Keratinocyte (primary cell): ENCODE data around the gene PRKAR2B. TPM values are rescaled to one million over a fixed set of nuclear protein-coding genes. Genes with fewer than 3 reads are reported as not detected.

Source experiments
- DNase-seq: peaks from one replicate; pipeline ENCODE4 v3.0.0-alpha.2; 2011; ENCODE audit warnings: low read depth, missing footprints, low spot score
- FAIRE-seq: peaks from 2 replicates; lab custom pipeline; 2011; peaks lifted over from hg19 to GRCh38; lab: Jason Lieb, UNC
- H2AFZ ChIP-seq: 2 replicates; pipeline ENCODE4 v1.6.0; 2012; ENCODE audit warnings: low read length, control low read depth, inconsistent platforms; ENCODE audit not compliant: control insufficient read depth
- H3K27ac ChIP-seq: 2 replicates; pipeline ENCODE4 v1.5.1; 2011; ENCODE audit warnings: low read length; ENCODE audit not compliant: control insufficient read depth, insufficient read depth
- H3K27me3 ChIP-seq: 3 replicates; pipeline ENCODE4 v1.6.0; 2011; ENCODE audit warnings: low read length; ENCODE audit not compliant: control insufficient read depth, insufficient read depth; ENCODE audit errors: extremely low read depth
- H3K36me3 ChIP-seq, 2 experiments: 2 replicates in 1 of 2; 3 replicates in 1 of 2; pipeline ENCODE4 v1.5.1; 2011; ENCODE audit warnings: low read length in 2 of 2, mild to moderate bottlenecking in 1 of 2; ENCODE audit not compliant: control insufficient read depth in 2 of 2, insufficient read depth in 2 of 2; ENCODE audit errors: extremely low read depth in 1 of 2
- H3K4me1 ChIP-seq: 3 replicates; pipeline ENCODE4 v1.5.1; 2011; ENCODE audit warnings: low read length; ENCODE audit not compliant: control insufficient read depth, insufficient read depth; ENCODE audit errors: extremely low read depth
- H3K4me2 ChIP-seq: 3 replicates; pipeline ENCODE4 v1.6.0; 2011; ENCODE audit warnings: low read depth, low read length; ENCODE audit not compliant: control insufficient read depth, insufficient read depth; ENCODE audit errors: extremely low read depth
- H3K4me3 ChIP-seq, 3 experiments: fragments of 200-600 bp in 1 of 3; sonication (generic) in 1 of 3; 2 replicates in 2 of 3; 3 replicates in 1 of 3; pipeline ENCODE4 v1.5.1; 2011 to 2016; ENCODE audit warnings: low read length in 3 of 3, mild to moderate bottlenecking in 3 of 3, control low read depth in 2 of 3, inconsistent platforms in 1 of 3, low read depth in 1 of 3, mixed read lengths in 1 of 3, mixed run types in 1 of 3, moderate library complexity in 1 of 3; ENCODE audit not compliant: control insufficient read depth in 2 of 3, insufficient read depth in 2 of 3; ENCODE audit errors: extremely low read depth in 1 of 3
- H3K79me2 ChIP-seq: 2 replicates; pipeline ENCODE4 v1.6.0; 2012; ENCODE audit warnings: low read length; ENCODE audit not compliant: control insufficient read depth, insufficient read depth
- H3K9ac ChIP-seq: 3 replicates; pipeline ENCODE4 v1.6.0; 2011; ENCODE audit warnings: low read length; ENCODE audit not compliant: control insufficient read depth, insufficient read depth; ENCODE audit errors: extremely low read depth
- H3K9me1 ChIP-seq: 3 replicates; pipeline ENCODE4 v1.6.0; 2011; ENCODE audit warnings: low read length; ENCODE audit not compliant: control insufficient read depth, insufficient read depth; ENCODE audit errors: extremely low read depth
- H3K9me3 ChIP-seq: 2 replicates; pipeline ENCODE4 v1.5.1; 2012; ENCODE audit warnings: low read depth, low read length; ENCODE audit not compliant: control insufficient read depth
- H4K20me1 ChIP-seq: 3 replicates; pipeline ENCODE4 v1.6.0; 2011; ENCODE audit warnings: low read length; ENCODE audit not compliant: control insufficient read depth, insufficient read depth; ENCODE audit errors: extremely low read depth
- EZH2 ChIP-seq: IDR thresholded peaks from one replicate; pipeline ENCODE4 v1.6.1; 2012; ENCODE audit warnings: inconsistent platforms, mild to moderate bottlenecking, low read length, moderate library complexity
- dilution Hi-C: fragments of 300-500 bp; cut with MboI; formaldehyde crosslinking; loops from one replicate; pipeline ENCODE4 v1.7.0; 2020; ENCODE audit warnings: low sequenced_read_pairs; ENCODE audit not compliant: extremely low pct_ligation_motif_present
- polyA plus RNA-seq, 5 experiments: library from polyadenylated mRNA; depleted of rRNA in 3 of 5; stranded (reverse) in 3 of 5; stranded (forward) in 1 of 5; unstranded in 1 of 5; fragments of >200 nt; gene quantifications; 1 replicate in 1 of 5; 2 replicates in 3 of 5; 3 replicates in 1 of 5; pipeline versions ENCODE4 v1.2.1 to v1.2.3, GENCODE V29; 2011 to 2012; ENCODE audit warnings: missing spikeins in 2 of 5, low read depth in 1 of 5, low replicate concordance in 1 of 5
- TF ChIP-seq, protein P1 (sequence below), 3 experiments: IDR thresholded peaks in 1 of 3; conservative IDR thresholded peaks in 1 of 3; optimal IDR thresholded peaks in 1 of 3; 2 replicates in 2 of 3; 3 replicates in 1 of 3; pipeline versions ENCODE3 to v1.5.1; 2011; ENCODE audit warnings: low read length in 3 of 3, mild to moderate bottlenecking in 3 of 3, moderate library complexity in 2 of 3, control low read depth in 1 of 3, inconsistent platforms in 1 of 3; ENCODE audit not compliant: insufficient read depth in 2 of 3; ENCODE audit errors: extremely low read depth in 1 of 3

The PRKAR2B gene
- polyA plus RNA-seq, 1 donor (not counting 4 experiments of a cell fraction or from before 2014, with no cell fraction given): 0.01 TPM

DNA sequence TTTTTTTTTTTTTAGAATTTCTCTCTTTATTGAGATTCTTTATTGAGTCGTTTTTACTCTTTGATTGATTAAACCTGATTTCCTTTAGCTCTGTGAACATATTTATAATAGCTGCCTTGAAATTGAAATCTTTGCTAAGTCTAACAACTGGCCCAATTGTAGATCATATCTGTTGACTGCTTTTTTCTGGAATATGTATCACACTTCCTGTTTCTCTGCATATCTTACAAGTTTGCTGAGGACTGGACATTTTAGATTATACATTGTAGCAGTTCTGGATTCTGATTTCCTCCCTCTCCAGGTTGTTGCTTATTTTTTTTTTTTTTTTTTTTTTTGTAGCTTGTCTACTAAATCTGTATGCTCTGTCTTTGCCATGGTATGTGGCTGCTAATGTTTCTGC, 56.3 kb downstream of the PRKAR2B start:
- FAIRE-seq (no peak), DNase-seq (no peak)
- H3K27ac ChIP-seq: no peak overlapping the region

DNA sequence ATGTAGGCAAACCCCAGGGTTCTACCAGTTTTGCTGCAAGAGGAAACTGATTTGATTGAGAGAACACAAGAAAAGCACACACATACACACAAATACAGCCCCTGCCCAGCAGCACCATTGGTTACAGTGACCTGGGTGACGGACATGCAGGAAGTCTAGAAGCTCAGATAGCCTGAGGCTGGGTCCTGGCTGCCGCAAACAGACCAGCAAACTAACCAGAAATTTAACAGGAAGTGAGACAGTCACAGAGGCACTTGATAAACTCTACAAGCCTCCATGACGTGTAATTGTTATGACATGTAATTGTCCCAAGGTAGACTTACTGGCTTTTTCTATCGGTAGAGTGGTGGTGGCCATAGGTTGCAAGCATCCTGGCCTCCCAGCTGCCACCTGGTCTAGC, 58.9 kb downstream of the PRKAR2B start:
- Histone ChIP-seq H3K27ac (no peak overlapping the region), H3K9me3 (no peaks in the 10 kb centered on the region), H3K4me1 (no peaks in the 10 kb centered on the region), H3K9ac (no peak overlapping the region), H3K27me3 (no peaks in the 10 kb centered on the region), H3K4me2 (no peak overlapping the region), H3K9me1 (no peaks in the 10 kb centered on the region), H4K20me1 (no peaks in the 10 kb centered on the region), H3K79me2 (no peaks in the 10 kb centered on the region), H3K4me3 (no peak overlapping the region), H2AFZ (peak overlapping the region; percentile 8), H3K36me3 (no peaks in the 10 kb centered on the region)
- dilution Hi-C loops: no loop called here
- TF ChIP-seq EZH2: no peak
- TF ChIP-seq, protein P1, sequence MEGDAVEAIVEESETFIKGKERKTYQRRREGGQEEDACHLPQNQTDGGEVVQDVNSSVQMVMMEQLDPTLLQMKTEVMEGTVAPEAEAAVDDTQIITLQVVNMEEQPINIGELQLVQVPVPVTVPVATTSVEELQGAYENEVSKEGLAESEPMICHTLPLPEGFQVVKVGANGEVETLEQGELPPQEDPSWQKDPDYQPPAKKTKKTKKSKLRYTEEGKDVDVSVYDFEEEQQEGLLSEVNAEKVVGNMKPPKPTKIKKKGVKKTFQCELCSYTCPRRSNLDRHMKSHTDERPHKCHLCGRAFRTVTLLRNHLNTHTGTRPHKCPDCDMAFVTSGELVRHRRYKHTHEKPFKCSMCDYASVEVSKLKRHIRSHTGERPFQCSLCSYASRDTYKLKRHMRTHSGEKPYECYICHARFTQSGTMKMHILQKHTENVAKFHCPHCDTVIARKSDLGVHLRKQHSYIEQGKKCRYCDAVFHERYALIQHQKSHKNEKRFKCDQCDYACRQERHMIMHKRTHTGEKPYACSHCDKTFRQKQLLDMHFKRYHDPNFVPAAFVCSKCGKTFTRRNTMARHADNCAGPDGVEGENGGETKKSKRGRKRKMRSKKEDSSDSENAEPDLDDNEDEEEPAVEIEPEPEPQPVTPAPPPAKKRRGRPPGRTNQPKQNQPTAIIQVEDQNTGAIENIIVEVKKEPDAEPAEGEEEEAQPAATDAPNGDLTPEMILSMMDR (optimal IDR thresholded peaks at IDR 0.05 in 1 of 3, IDR thresholded peaks at IDR 0.05 in 1 of 3, conservative IDR thresholded peaks at IDR 0.05 in 1 of 3; ENCODE audit: extremely low read depth in 1 of 3, insufficient read depth in 2 of 3, low read length in 3 of 3): no peak
- no peak for FAIRE-seq
- DNase-seq: no peak

More for the DNA sequence above, 56.3 kb downstream of the PRKAR2B start:
- dilution Hi-C loops: no loop called here
- Histone ChIP-seq H4K20me1 (no peaks in the 10 kb centered on the region), H3K9me3 (no peaks in the 10 kb centered on the region), H3K4me3 (no peak overlapping the region), H3K9ac (no peak overlapping the region), H2AFZ (no peak overlapping the region), H3K27me3 (no peaks in the 10 kb centered on the region), H3K9me1 (no peaks in the 10 kb centered on the region), H3K4me2 (no peak overlapping the region), H3K4me1 (no peaks in the 10 kb centered on the region), H3K79me2 (no peaks in the 10 kb centered on the region), H3K36me3 (no peaks in the 10 kb centered on the region)
- TF ChIP-seq EZH2: no peak
- TF ChIP-seq, protein P1 (optimal IDR thresholded peaks at IDR 0.05 in 1 of 3, IDR thresholded peaks at IDR 0.05 in 1 of 3, conservative IDR thresholded peaks at IDR 0.05 in 1 of 3; ENCODE audit: extremely low read depth in 1 of 3, insufficient read depth in 2 of 3, low read length in 3 of 3): no peak
